K562 (cell line): ENCODE results near the gene GFOD1. TPM values are rescaled to one million over a fixed set of nuclear protein-coding genes. Genes with fewer than 3 reads are reported as not detected.

Source experiments
- ATAC-seq: fragments of 200-7000 bp; cut with Tn5 transposase; 3 replicates; pipeline ENCODE4 v1.9.1; 2020; ENCODE audit warnings: moderate library complexity
- BruUV-seq: library from RNA; stranded (reverse); fragments of 400-500 nt; replicated peaks from 2 replicates; lab custom pipeline; 2021; lab: Mats Ljungman, UMichigan
- CTCF ChIA-PET: fragments of 300-600 bp; formaldehyde crosslinking; extraction: SDS; loops from one replicate; lab custom pipeline; 2021; ENCODE audit warnings: low intra/inter-chr PET ratio; lab: Yijun Ruan, JAX
- POLR2A ChIA-PET: fragments of 300-600, 350-650 bp; sonication (Branson Sonifier 250); formaldehyde crosslinking; extraction: SDS; loops from one replicate; lab custom pipeline; 2021; ENCODE audit warnings: antibody characterized with exemption, inconsistent platforms; lab: Yijun Ruan, JAX
- DNase-seq, 4 experiments: peaks; one replicate each; pipeline versions ENCODE4 v3.0.0 to v3.0.0-alpha.2; 2011 to 2018; ENCODE audit warnings: low spot score in 3 of 4, mixed read lengths in 3 of 4; ENCODE audit errors: extremely low read depth in 1 of 4
- FAIRE-seq: peaks from 2 replicates; lab custom pipeline; 2011; peaks lifted over from hg19 to GRCh38; lab: Jason Lieb, UNC
- H2AFZ ChIP-seq: 2 replicates; pipeline ENCODE4 v1.6.0; 2011; ENCODE audit warnings: low read depth, low read length, control low read depth, inconsistent platforms
- H3K27ac ChIP-seq: fragments of 200-600 bp; 3 replicates; pipeline ENCODE4 v1.8.0; 2011; ENCODE audit warnings: low read depth, mild to moderate bottlenecking, control low read depth, inconsistent platforms, low read length, moderate library complexity, mixed read lengths; ENCODE audit errors: extremely low read depth
- H3K27me3 ChIP-seq, 2 experiments: fragments of 300-600 bp in 1 of 2; 2 replicates in 1 of 2; 3 replicates in 1 of 2; pipeline versions ENCODE4 v1.6.0 to v1.8.0; 2011; ENCODE audit warnings: inconsistent platforms in 2 of 2, low read length in 2 of 2, mild to moderate bottlenecking in 1 of 2, mixed read lengths in 1 of 2, moderate library complexity in 1 of 2; ENCODE audit not compliant: control insufficient read depth in 2 of 2, insufficient read depth in 2 of 2
- H3K36me3 ChIP-seq: fragments of 300-600 bp; 3 replicates; pipeline ENCODE4 v1.8.0; 2011; ENCODE audit warnings: mild to moderate bottlenecking, low read length, inconsistent platforms; ENCODE audit not compliant: control insufficient read depth, insufficient read depth
- H3K4me1 ChIP-seq, 2 experiments: fragments of 200-600 bp in 1 of 2; replicated peaks in 1 of 2; 2 replicates in 1 of 2; 3 replicates in 1 of 2; pipeline versions ENCODE4 v1.5.1 to v1.8.0; 2011; ENCODE audit warnings: inconsistent platforms in 2 of 2, low read length in 2 of 2, mild to moderate bottlenecking in 1 of 2, mixed read lengths in 1 of 2, moderate library complexity in 1 of 2; ENCODE audit not compliant: control insufficient read depth in 2 of 2, insufficient read depth in 2 of 2
- H3K4me2 ChIP-seq: 2 replicates; pipeline ENCODE4 v1.6.1; 2011; ENCODE audit warnings: low read length, control low read depth, inconsistent platforms, mixed read lengths; ENCODE audit not compliant: insufficient read depth
- H3K4me3 ChIP-seq: fragments of 200-600 bp; sonication (generic), shearing (Covaris generic); 2 replicates; pipeline ENCODE4 v1.5.1; 2016; ENCODE audit warnings: control low read depth, inconsistent platforms
- H3K79me2 ChIP-seq: fragments of 200-600 bp; 3 replicates; pipeline ENCODE4 v1.8.0; 2011; ENCODE audit warnings: low read length, inconsistent platforms; ENCODE audit not compliant: control insufficient read depth, insufficient read depth
- H3K9ac ChIP-seq, 2 experiments: 2 replicates each; pipeline versions ENCODE4 v1.6.0 to v1.6.1; 2011; ENCODE audit warnings: low read depth in 2 of 2, low read length in 2 of 2, control low read depth in 1 of 2, inconsistent platforms in 1 of 2, mild to moderate bottlenecking in 1 of 2, mixed read lengths in 1 of 2; ENCODE audit not compliant: insufficient read depth in 1 of 2
- H3K9me1 ChIP-seq: one replicate; pipeline ENCODE4 v1.6.0; 2011; ENCODE audit warnings: inconsistent platforms, mild to moderate bottlenecking, low read length, moderate library complexity; ENCODE audit not compliant: control insufficient read depth, insufficient read depth
- H3K9me3 ChIP-seq: replicated peaks from 2 replicates; pipeline ENCODE4 v1.5.1; 2011; ENCODE audit warnings: low read depth, low read length, inconsistent platforms; ENCODE audit not compliant: control insufficient read depth, insufficient read depth
- H4K20me1 ChIP-seq: replicated peaks from 2 replicates; pipeline ENCODE4 v1.6.1; 2011; ENCODE audit warnings: low read length, inconsistent platforms, mixed read lengths; ENCODE audit not compliant: control insufficient read depth, insufficient read depth
- DMBX1 ChIP-seq: fragments of 250-450 bp; sonication (Bioruptor Pico); IDR thresholded peaks from 2 replicates; pipeline ENCODE4 v1.8.0; 2022; ENCODE audit warnings: inconsistent platforms, mild to moderate bottlenecking, moderate library complexity, borderline replicate concordance
- DNMT1 ChIP-seq: fragments of 450-650 bp; IDR thresholded peaks from 2 replicates; pipeline ENCODE4 v1.6.1; 2016; ENCODE audit warnings: antibody characterized with exemption, mild to moderate bottlenecking
- E2F3 ChIP-seq: fragments of 250-450 bp; sonication (Bioruptor Pico); IDR thresholded peaks from 2 replicates; pipeline ENCODE4 v1.4.0; 2020; ENCODE audit warnings: mild to moderate bottlenecking
- GABPB1 ChIP-seq: sonication (generic); formaldehyde crosslinking; IDR thresholded peaks from 2 replicates; pipeline ENCODE4 v1.8.0; 2022; ENCODE audit warnings: mild to moderate bottlenecking, missing genetic modification reagents
- HCFC1 ChIP-seq: IDR thresholded peaks from 2 replicates; pipeline ENCODE4 v1.6.1; 2012; ENCODE audit warnings: low read depth, low read length, improper control_type of control experiment
- HEY1 ChIP-seq: fragments of 250-450 bp; sonication (Bioruptor Pico); IDR thresholded peaks from 2 replicates; pipeline ENCODE4 v1.5.0; 2020; ENCODE audit warnings: mild to moderate bottlenecking, moderate library complexity, borderline replicate concordance
- MYNN ChIP-seq, 2 experiments: sonication (generic); formaldehyde crosslinking in 1 of 2; IDR thresholded peaks; 2 replicates each; pipeline versions ENCODE4 v1.5.0 to v1.6.1; 2016 to 2020; ENCODE audit warnings: antibody characterized with exemption in 1 of 2, missing genetic modification reagents in 1 of 2
- RAD21 ChIP-seq, 2 experiments: fragments of 250-450 bp in 1 of 2; fragments of 450-650 bp in 1 of 2; sonication (Bioruptor Pico) in 1 of 2; formaldehyde crosslinking in 1 of 2; IDR thresholded peaks in 1 of 2; conservative IDR thresholded peaks in 1 of 2; 2 replicates each; pipeline versions ENCODE4 v1.4.0 to v1.8.0; 2020 to 2022; ENCODE audit warnings: mild to moderate bottlenecking in 2 of 2, moderate library complexity in 1 of 2
- RCOR1 ChIP-seq, 2 experiments: IDR thresholded peaks; 2 replicates each; pipeline ENCODE4 v1.6.1; 2012; ENCODE audit warnings: low read depth in 2 of 2, low read length in 2 of 2, borderline replicate concordance in 1 of 2, improper control_type of control experiment in 1 of 2
- ZBTB12 ChIP-seq: fragments of 250-450 bp; sonication (Bioruptor Pico); IDR thresholded peaks from 2 replicates; pipeline ENCODE4 v1.4.0; 2020
- ZBTB17 ChIP-seq: fragments of 450-650 bp; formaldehyde crosslinking; IDR thresholded peaks from 2 replicates; pipeline ENCODE4 v1.4.0; 2020; ENCODE audit warnings: mild to moderate bottlenecking
- ZKSCAN3 ChIP-seq: fragments of 250-450 bp; sonication (Bioruptor Pico); IDR thresholded peaks from 2 replicates; pipeline ENCODE4 v1.4.0; 2020
- ZNF12 ChIP-seq: sonication (generic); formaldehyde crosslinking; IDR thresholded peaks from 2 replicates; pipeline ENCODE4 v1.4.0; 2020; ENCODE audit warnings: mild to moderate bottlenecking, missing genetic modification reagents
- ZNF133 ChIP-seq: fragments of 250-450 bp; sonication (Bioruptor Pico); IDR thresholded peaks from 2 replicates; pipeline ENCODE4 v1.4.0; 2020; ENCODE audit warnings: mild to moderate bottlenecking
- ZNF311 ChIP-seq: fragments of 250-450 bp; sonication (Bioruptor Pico); IDR thresholded peaks from 2 replicates; pipeline ENCODE4 v1.4.0; 2020; ENCODE audit warnings: mild to moderate bottlenecking, moderate library complexity
- WGBS: fragments of 100-300 bp; shearing (Covaris generic); methylation state at CpG from one replicate; pipeline ENCODE4 v1.1.6; 2016; ENCODE audit warnings: low coverage, mixed read lengths; ENCODE audit not compliant: insufficient coverage; ENCODE audit errors: missing lambda C conversion rate; 5-methylcytosine and 5-hydroxymethylcytosine counted together
- in situ Hi-C: fragments of 300-500 bp; cut with MboI; formaldehyde crosslinking; loops from 4 replicates; pipeline ENCODE4 v1.15.0; 2018; ENCODE audit warnings: inconsistent platforms, mixed read lengths
- intact Hi-C: fragments of 100-400 bp; cut with micrococcal nuclease; formaldehyde crosslinking; loops from 2 replicates; pipeline ENCODE4 v1.14.2; 2022
- polyA plus RNA-seq, 8 experiments: library from polyadenylated mRNA; depleted of rRNA in 4 of 8; stranded (reverse) in 5 of 8; unstranded in 3 of 8; fragments of >200 nt; fragmentation: Nextera tagmentation in 2 of 8; fragmentation: Illumina TruSeq in 1 of 8; extraction: Ambion mirVana in 2 of 8; extraction: Trizol in 1 of 8; gene quantifications; 2 replicates each; pipeline versions ENCODE4 v1.2.1 to v1.2.3, GENCODE V29; 2011 to 2014; ENCODE audit warnings: inconsistent platforms in 1 of 8, missing spikeins in 1 of 8
- total RNA-seq, 7 experiments: library from RNA; depleted of rRNA in 6 of 7; stranded (reverse); fragments of >200 nt in 6 of 7; fragmentation: Illumina TruSeq in 2 of 7; extraction: Trizol in 2 of 7; gene quantifications; 2 replicates each; pipeline versions ENCODE4 v1.2.1 to v1.2.3, GENCODE V29; 2011 to 2021; ENCODE audit warnings: low replicate concordance in 1 of 7
- TF ChIP-seq, protein P1 (sequence below), 3 experiments: fragments of 200-800 bp in 1 of 3; fragments of 250-450 bp in 1 of 3; fragments of 450-650 bp in 1 of 3; sonication (Bioruptor Pico) in 1 of 3; sonication (Bioruptor generic) in 1 of 3; formaldehyde crosslinking in 1 of 3; IDR thresholded peaks; 2 replicates each; pipeline versions ENCODE4 v1.6.1 to v1.8.0; 2016 to 2022; ENCODE audit warnings: mild to moderate bottlenecking in 2 of 3, missing genetic modification characterization in 2 of 3, missing compliant biosample characterization in 1 of 3, moderate library complexity in 1 of 3
- TF ChIP-seq, protein P2 (sequence below): fragments of 250-450 bp; sonication (Bioruptor Pico); IDR thresholded peaks from 2 replicates; pipeline ENCODE4 v1.8.0; 2021; ENCODE audit warnings: mild to moderate bottlenecking, moderate library complexity

GFOD1 gene
- total and polyA plus RNA-seq, 9 of the 15 experiments (the other 6 are each of a cell fraction or from before 2014, with no cell fraction given) = 3.8 to 12.0 (median 8.2) TPM

GRCh38 chr6:13358511-13358910, 128.9 kb downstream of the GFOD1 start:
- H3K36me3 ChIP-seq = no peaks in the 10 kb centered on the region
- DNase-seq = no peak
- no TSS peak for BruUV-seq
- no peaks in the 10 kb centered on the region for H3K9me3 ChIP-seq
- H3K4me2 ChIP-seq = no peak overlapping the region
- H3K27me3 ChIP-seq = no peaks in the 10 kb centered on the region
- WGBS = 49% methylated on average over 2 of the region's 2 CpGs
- ATAC-seq = peak; percentile 26; the same call in 1 of the 3 replicates
- H3K4me1 ChIP-seq = peaks cover 26 to 63% of the 10 kb centered on the region in 2 experiments
- intact Hi-C loops = no loop called here
- ChIA-PET POLR2A (interaction anchor here (0.9 to 1.4 kb wide), 3 partner anchors 14 to 281 kb away, joined by 3 read pairs; no protein-coding TSS in a partner anchor), CTCF (no interaction called here)
- H3K27ac ChIP-seq = no peak overlapping the region
- in situ Hi-C loops = no loop called here
- H3K9ac ChIP-seq = no peak overlapping the region
- no peak overlapping the region for H2AFZ ChIP-seq
- H3K9me1 ChIP-seq = peaks cover 2% of the 10 kb centered on the region
- H3K4me3 ChIP-seq = no peak overlapping the region
- peaks cover 10% of the 10 kb centered on the region for H4K20me1 ChIP-seq
- FAIRE-seq = no peak
- no peaks in the 10 kb centered on the region for H3K79me2 ChIP-seq
- TF ChIP-seq ZNF311 (CRISPR knock-in tag) (peak; percentile 33; the same call in 1 of the 2 replicates), ZBTB17 (CRISPR knock-in tag) (no peak), ZKSCAN3 (CRISPR knock-in tag) (no peak), ZBTB12 (CRISPR knock-in tag) (no peak), E2F3 (no peak), MYNN (IDR thresholded peaks at IDR 0.05) (no peak), MYNN (CRISPR knock-in tag; IDR thresholded peaks at IDR 0.05) (no peak), RCOR1 (IDR thresholded peaks at IDR 0.05; ENCODE audit: borderline replicate concordance in 1 of 2, low read depth in 2 of 2, low read length in 2 of 2) (no peak), HCFC1 (no peak), GABPB1 (no peak), ZNF12 (CRISPR knock-in tag) (no peak), RAD21 (CRISPR knock-in tag; conservative IDR thresholded peaks at IDR 0.05 in 1 of 2, IDR thresholded peaks at IDR 0.05 in 1 of 2) (peak in 1 of 2 experiments; percentile 43; a peak in 2 of 4 replicates), DNMT1 (no peak), ZNF133 (CRISPR knock-in tag) (no peak), HEY1 (no peak), DMBX1 (CRISPR knock-in tag) (0 out of 2 replicates have a peak, but pooled peaks have one; percentile 36)
- TF ChIP-seq, protein P1, sequence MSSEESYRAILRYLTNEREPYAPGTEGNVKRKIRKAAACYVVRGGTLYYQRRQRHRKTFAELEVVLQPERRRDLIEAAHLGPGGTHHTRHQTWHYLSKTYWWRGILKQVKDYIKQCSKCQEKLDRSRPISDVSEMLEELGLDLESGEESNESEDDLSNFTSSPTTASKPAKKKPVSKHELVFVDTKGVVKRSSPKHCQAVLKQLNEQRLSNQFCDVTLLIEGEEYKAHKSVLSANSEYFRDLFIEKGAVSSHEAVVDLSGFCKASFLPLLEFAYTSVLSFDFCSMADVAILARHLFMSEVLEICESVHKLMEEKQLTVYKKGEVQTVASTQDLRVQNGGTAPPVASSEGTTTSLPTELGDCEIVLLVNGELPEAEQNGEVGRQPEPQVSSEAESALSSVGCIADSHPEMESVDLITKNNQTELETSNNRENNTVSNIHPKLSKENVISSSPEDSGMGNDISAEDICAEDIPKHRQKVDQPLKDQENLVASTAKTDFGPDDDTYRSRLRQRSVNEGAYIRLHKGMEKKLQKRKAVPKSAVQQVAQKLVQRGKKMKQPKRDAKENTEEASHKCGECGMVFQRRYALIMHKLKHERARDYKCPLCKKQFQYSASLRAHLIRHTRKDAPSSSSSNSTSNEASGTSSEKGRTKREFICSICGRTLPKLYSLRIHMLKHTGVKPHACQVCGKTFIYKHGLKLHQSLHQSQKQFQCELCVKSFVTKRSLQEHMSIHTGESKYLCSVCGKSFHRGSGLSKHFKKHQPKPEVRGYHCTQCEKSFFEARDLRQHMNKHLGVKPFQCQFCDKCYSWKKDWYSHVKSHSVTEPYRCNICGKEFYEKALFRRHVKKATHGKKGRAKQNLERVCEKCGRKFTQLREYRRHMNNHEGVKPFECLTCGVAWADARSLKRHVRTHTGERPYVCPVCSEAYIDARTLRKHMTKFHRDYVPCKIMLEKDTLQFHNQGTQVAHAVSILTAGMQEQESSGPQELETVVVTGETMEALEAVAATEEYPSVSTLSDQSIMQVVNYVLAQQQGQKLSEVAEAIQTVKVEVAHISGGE (CRISPR knock-in tag; IDR thresholded peaks at IDR 0.05) = no peak
- TF ChIP-seq, protein P2, sequence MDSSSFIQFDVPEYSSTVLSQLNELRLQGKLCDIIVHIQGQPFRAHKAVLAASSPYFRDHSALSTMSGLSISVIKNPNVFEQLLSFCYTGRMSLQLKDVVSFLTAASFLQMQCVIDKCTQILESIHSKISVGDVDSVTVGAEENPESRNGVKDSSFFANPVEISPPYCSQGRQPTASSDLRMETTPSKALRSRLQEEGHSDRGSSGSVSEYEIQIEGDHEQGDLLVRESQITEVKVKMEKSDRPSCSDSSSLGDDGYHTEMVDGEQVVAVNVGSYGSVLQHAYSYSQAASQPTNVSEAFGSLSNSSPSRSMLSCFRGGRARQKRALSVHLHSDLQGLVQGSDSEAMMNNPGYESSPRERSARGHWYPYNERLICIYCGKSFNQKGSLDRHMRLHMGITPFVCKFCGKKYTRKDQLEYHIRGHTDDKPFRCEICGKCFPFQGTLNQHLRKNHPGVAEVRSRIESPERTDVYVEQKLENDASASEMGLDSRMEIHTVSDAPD = no peak
